Measurements from ENCODE around the gene DCST2.

GRCh38 chr1:154972213-154972516, 61.4 kb downstream of the DCST2 start:
- no peak for TF ChIP-seq CTCF (IDR thresholded peaks at IDR 0.05; ENCODE audit: low read depth, low read length)
- no peak for TF ChIP-seq EZH2phosphoT487 (IDR thresholded peaks at IDR 0.05; ENCODE audit: low read depth)
